Endothelial cell of umbilical vein (primary cell): ENCODE data around the gene SLC39A8. TPM values are rescaled to one million over a fixed set of nuclear protein-coding genes. Genes with fewer than 3 reads are reported as not detected.

ENCODE experiments used
- BruUV-seq: library from RNA; stranded (reverse); fragments of 400-500 nt; replicated peaks from 2 replicates; lab custom pipeline; 2021; lab: Mats Ljungman, UMichigan
- CTCF ChIA-PET: fragments of 300-600, 350-600 bp; sonication (Branson Sonifier 250); formaldehyde crosslinking; loops from one replicate; lab custom pipeline; 2021; ENCODE audit warnings: antibody characterized with exemption, inconsistent platforms; lab: Charles Lee
- POLR2A ChIA-PET: fragments of 300-600, 350-600 bp; sonication (Branson Sonifier 250); formaldehyde crosslinking; loops from one replicate; lab custom pipeline; 2021; ENCODE audit warnings: antibody characterized with exemption, inconsistent platforms; lab: Charles Lee
- DNase-seq: peaks from one replicate; pipeline ENCODE4 v3.0.0-alpha.2; 2011; ENCODE audit warnings: low read depth, low spot score
- FAIRE-seq: peaks from 2 replicates; lab custom pipeline; 2011; peaks lifted over from hg19 to GRCh38; lab: Jason Lieb, UNC
- H2AFZ ChIP-seq: 2 replicates; pipeline ENCODE4 v1.6.0; 2012; ENCODE audit warnings: low read depth, low read length, control low read depth, inconsistent platforms
- H3K27ac ChIP-seq: 2 replicates; pipeline ENCODE4 v1.5.1; 2011; ENCODE audit warnings: low read depth, mild to moderate bottlenecking, control low read depth, low read length, moderate library complexity; ENCODE audit not compliant: insufficient read depth
- H3K27me3 ChIP-seq, 2 experiments: 2 replicates each; pipeline versions ENCODE4 v1.6.0 to v1.6.1; 2011; ENCODE audit warnings: low read length in 2 of 2, mixed read lengths in 1 of 2; ENCODE audit not compliant: control insufficient read depth in 2 of 2, insufficient read depth in 2 of 2
- H3K36me3 ChIP-seq, 2 experiments: 2 replicates in 1 of 2; 3 replicates in 1 of 2; pipeline ENCODE4 v1.5.1; 2011; ENCODE audit warnings: low read length in 2 of 2, mild to moderate bottlenecking in 1 of 2, moderate library complexity in 1 of 2; ENCODE audit not compliant: control insufficient read depth in 2 of 2, insufficient read depth in 2 of 2; ENCODE audit errors: extremely low read depth in 1 of 2
- H3K4me1 ChIP-seq: 3 replicates; pipeline ENCODE4 v1.5.1; 2011; ENCODE audit warnings: mild to moderate bottlenecking, low read length; ENCODE audit not compliant: control insufficient read depth, insufficient read depth; ENCODE audit errors: extremely low read depth
- H3K4me2 ChIP-seq: 2 replicates; pipeline ENCODE4 v1.6.1; 2011; ENCODE audit warnings: low read length, control low read depth, mixed read lengths; ENCODE audit not compliant: insufficient read depth
- H3K4me3 ChIP-seq, 3 experiments: fragments of 200-600 bp in 1 of 3; sonication (generic), shearing (Covaris generic) in 1 of 3; replicated peaks in 1 of 3; 2 replicates each; pipeline ENCODE4 v1.5.1; 2011 to 2016; ENCODE audit warnings: control low read depth in 3 of 3, low read length in 3 of 3, mild to moderate bottlenecking in 2 of 3, inconsistent platforms in 1 of 3, low read depth in 1 of 3, moderate library complexity in 1 of 3; ENCODE audit not compliant: insufficient read depth in 1 of 3
- H3K79me2 ChIP-seq: 2 replicates; pipeline ENCODE4 v1.6.0; 2012; ENCODE audit warnings: low read length, inconsistent platforms; ENCODE audit not compliant: control insufficient read depth, insufficient read depth
- H3K9ac ChIP-seq: replicated peaks from 2 replicates; pipeline ENCODE3; 2011; ENCODE audit warnings: low read length, control low read depth; ENCODE audit not compliant: insufficient read depth; ENCODE audit errors: extremely low read depth
- H3K9me1 ChIP-seq: replicated peaks from 3 replicates; pipeline ENCODE4 v1.6.0; 2011; ENCODE audit warnings: mild to moderate bottlenecking, low read length; ENCODE audit not compliant: control insufficient read depth, insufficient read depth; ENCODE audit errors: extremely low read depth
- H3K9me3 ChIP-seq: replicated peaks from 2 replicates; pipeline ENCODE4 v1.5.1; 2012; ENCODE audit warnings: low read length, inconsistent platforms; ENCODE audit not compliant: control insufficient read depth, insufficient read depth
- H4K20me1 ChIP-seq: replicated peaks from 2 replicates; pipeline ENCODE3; 2011; ENCODE audit warnings: mild to moderate bottlenecking, low read length; ENCODE audit not compliant: control insufficient read depth, insufficient read depth; ENCODE audit errors: extremely low read depth
- EZH2 ChIP-seq: IDR thresholded peaks from 2 replicates; pipeline ENCODE4 v1.6.1; 2012; ENCODE audit warnings: borderline replicate concordance, low read depth, mild to moderate bottlenecking, moderate library complexity, low read length, inconsistent platforms; ENCODE audit not compliant: severe bottlenecking
- FOS ChIP-seq: IDR thresholded peaks from 2 replicates; pipeline ENCODE4 v1.6.1; 2011; ENCODE audit warnings: mild to moderate bottlenecking, low read length, moderate library complexity, borderline replicate concordance; ENCODE audit not compliant: insufficient read depth
- GATA2 ChIP-seq: IDR thresholded peaks from 2 replicates; pipeline ENCODE4 v1.7.0; 2011; ENCODE audit warnings: low read depth, mild to moderate bottlenecking, moderate library complexity, mixed read lengths, low read length; ENCODE audit not compliant: insufficient read length, insufficient read depth
- JUN ChIP-seq: IDR thresholded peaks from 2 replicates; pipeline ENCODE4 v1.6.1; 2011; ENCODE audit warnings: borderline replicate concordance, low read depth; ENCODE audit not compliant: insufficient read length, insufficient read depth
- MYC ChIP-seq: IDR thresholded peaks from one replicate; pipeline ENCODE4 v1.6.1; 2011; ENCODE audit warnings: mild to moderate bottlenecking, low read depth, low read length
- POLR2A ChIP-seq: IDR thresholded peaks from 2 replicates; pipeline ENCODE4 v1.6.1; 2012; ENCODE audit warnings: low read depth, mild to moderate bottlenecking, control low read depth, low read length
- POLR2AphosphoS5 ChIP-seq: IDR thresholded peaks from 2 replicates; pipeline ENCODE4 v1.6.1; 2012; ENCODE audit warnings: low read depth, mild to moderate bottlenecking, control low read depth, low read length, moderate library complexity; ENCODE audit not compliant: insufficient read depth
- dilution Hi-C: fragments of 300-500 bp; cut with MboI; formaldehyde crosslinking; loops from one replicate; pipeline ENCODE4 v1.15.0; 2019; ENCODE audit warnings: low sequenced_read_pairs; ENCODE audit not compliant: extremely low pct_ligation_motif_present
- intact Hi-C: fragments of 100-400 bp; cut with micrococcal nuclease; formaldehyde crosslinking; loops from one replicate; pipeline ENCODE4 v1.10.0; 2022
- polyA plus RNA-seq, 4 experiments: library from polyadenylated mRNA; depleted of rRNA in 3 of 4; stranded (reverse) in 3 of 4; unstranded in 1 of 4; fragments of >200 nt; gene quantifications; 2 replicates each; pipeline versions ENCODE4 v1.2.1 to v1.2.3, GENCODE V29; 2011 to 2012; ENCODE audit warnings: missing spikeins in 1 of 4
- total RNA-seq: library from RNA; stranded (reverse); gene quantifications from 2 replicates; pipeline ENCODE4 v1.2.3, GENCODE V29; 2021
- TF ChIP-seq, protein P1 (sequence below): IDR thresholded peaks from 2 replicates; pipeline ENCODE4 v1.6.1; 2011; ENCODE audit not compliant: insufficient read depth, insufficient read length
- TF ChIP-seq, protein P2 (sequence below), 2 donors: IDR thresholded peaks; 1 replicate in 1 of 2; 2 replicates in 1 of 2; pipeline ENCODE4 v1.5.1; 2011; ENCODE audit warnings: low read length in 2 of 2, mild to moderate bottlenecking in 2 of 2, moderate library complexity in 2 of 2, control low read depth in 1 of 2, inconsistent platforms in 1 of 2, low read depth in 1 of 2; ENCODE audit not compliant: insufficient read depth in 1 of 2; ENCODE audit errors: extremely low read depth in 1 of 2

Gene SLC39A8
- total and polyA plus RNA-seq, 2 donors (not counting 3 experiments of a cell fraction or from before 2014, with no cell fraction given), result 1.7 to 6.7 TPM

DNA sequence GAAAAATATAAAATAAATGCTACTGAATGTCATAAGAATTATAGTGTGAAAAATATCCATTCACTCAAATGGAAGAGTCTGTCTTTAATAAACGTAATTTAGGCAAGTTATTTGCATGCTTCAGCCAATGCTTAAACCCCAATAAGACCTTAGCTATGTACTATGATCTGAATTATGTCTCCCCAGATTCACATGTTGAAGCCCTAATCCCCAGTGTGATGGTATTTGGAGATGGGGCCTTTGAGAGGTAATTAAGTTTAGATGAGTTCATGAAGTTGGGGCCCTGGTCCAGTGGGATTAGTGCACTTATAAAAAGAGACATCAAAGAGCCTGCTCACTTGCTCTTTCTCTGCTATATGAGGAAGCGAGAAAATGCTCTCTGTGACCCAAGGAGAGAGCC, 28.7 kb downstream of the SLC39A8 start:
- DNase-seq, result no peak
- Histone ChIP-seq H3K4me1 (no peaks in the 10 kb centered on the region), H3K27ac (no peak overlapping the region), H3K4me3 (no peak overlapping the region), H3K9me1 (no peaks in the 10 kb centered on the region), H3K27me3 (no peaks in the 10 kb centered on the region), H3K36me3 (no peaks in the 10 kb centered on the region), H3K79me2 (no peaks in the 10 kb centered on the region), H4K20me1 (no peaks in the 10 kb centered on the region), H3K4me2 (no peak overlapping the region), H2AFZ (no peak overlapping the region), H3K9me3 (no peaks in the 10 kb centered on the region), H3K9ac (no peak overlapping the region)
- dilution Hi-C loops, result no loop called here
- no TSS peak for BruUV-seq
- intact Hi-C loops, result no loop called here
- CTCF ChIA-PET, result no interaction called here
- POLR2A ChIA-PET, result no interaction called here
- TF ChIP-seq EZH2 (no peak), JUN (no peak), GATA2 (no peak), FOS (no peak), POLR2AphosphoS5 (no peak), MYC (no peak), POLR2A (no peak)
- TF ChIP-seq, protein P1, sequence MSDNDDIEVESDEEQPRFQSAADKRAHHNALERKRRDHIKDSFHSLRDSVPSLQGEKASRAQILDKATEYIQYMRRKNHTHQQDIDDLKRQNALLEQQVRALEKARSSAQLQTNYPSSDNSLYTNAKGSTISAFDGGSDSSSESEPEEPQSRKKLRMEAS, result no peak
- TF ChIP-seq, protein P2, sequence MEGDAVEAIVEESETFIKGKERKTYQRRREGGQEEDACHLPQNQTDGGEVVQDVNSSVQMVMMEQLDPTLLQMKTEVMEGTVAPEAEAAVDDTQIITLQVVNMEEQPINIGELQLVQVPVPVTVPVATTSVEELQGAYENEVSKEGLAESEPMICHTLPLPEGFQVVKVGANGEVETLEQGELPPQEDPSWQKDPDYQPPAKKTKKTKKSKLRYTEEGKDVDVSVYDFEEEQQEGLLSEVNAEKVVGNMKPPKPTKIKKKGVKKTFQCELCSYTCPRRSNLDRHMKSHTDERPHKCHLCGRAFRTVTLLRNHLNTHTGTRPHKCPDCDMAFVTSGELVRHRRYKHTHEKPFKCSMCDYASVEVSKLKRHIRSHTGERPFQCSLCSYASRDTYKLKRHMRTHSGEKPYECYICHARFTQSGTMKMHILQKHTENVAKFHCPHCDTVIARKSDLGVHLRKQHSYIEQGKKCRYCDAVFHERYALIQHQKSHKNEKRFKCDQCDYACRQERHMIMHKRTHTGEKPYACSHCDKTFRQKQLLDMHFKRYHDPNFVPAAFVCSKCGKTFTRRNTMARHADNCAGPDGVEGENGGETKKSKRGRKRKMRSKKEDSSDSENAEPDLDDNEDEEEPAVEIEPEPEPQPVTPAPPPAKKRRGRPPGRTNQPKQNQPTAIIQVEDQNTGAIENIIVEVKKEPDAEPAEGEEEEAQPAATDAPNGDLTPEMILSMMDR (IDR thresholded peaks at IDR 0.05; ENCODE audit: extremely low read depth in 1 of 2, insufficient read depth in 1 of 2, low read depth in 1 of 2, low read length in 2 of 2), result no peak
- FAIRE-seq, result no peak
